ENCODE measurements around the gene IGSF3.
"Not testable (repeated sequence)": the region's sequence is repeated elsewhere in the genome, so short reads cannot be mapped to it uniquely, and the experiment has no call there.

GRCh38 chr1:116645802-116646672, 21.5 kb downstream of the IGSF3 start:
- not testable (repeated sequence) for TF ChIP-seq CTCF (IDR thresholded peaks at IDR 0.05; ENCODE audit: poor library complexity); EZH2 (IDR thresholded peaks at IDR 0.05; ENCODE audit: borderline replicate concordance)
